ENCODE results near the gene PISD.
"Not testable (repeated sequence)": the region's sequence is repeated elsewhere in the genome, so short reads cannot be mapped to it uniquely, and the experiment has no call there.

Gene PISD

DNA sequence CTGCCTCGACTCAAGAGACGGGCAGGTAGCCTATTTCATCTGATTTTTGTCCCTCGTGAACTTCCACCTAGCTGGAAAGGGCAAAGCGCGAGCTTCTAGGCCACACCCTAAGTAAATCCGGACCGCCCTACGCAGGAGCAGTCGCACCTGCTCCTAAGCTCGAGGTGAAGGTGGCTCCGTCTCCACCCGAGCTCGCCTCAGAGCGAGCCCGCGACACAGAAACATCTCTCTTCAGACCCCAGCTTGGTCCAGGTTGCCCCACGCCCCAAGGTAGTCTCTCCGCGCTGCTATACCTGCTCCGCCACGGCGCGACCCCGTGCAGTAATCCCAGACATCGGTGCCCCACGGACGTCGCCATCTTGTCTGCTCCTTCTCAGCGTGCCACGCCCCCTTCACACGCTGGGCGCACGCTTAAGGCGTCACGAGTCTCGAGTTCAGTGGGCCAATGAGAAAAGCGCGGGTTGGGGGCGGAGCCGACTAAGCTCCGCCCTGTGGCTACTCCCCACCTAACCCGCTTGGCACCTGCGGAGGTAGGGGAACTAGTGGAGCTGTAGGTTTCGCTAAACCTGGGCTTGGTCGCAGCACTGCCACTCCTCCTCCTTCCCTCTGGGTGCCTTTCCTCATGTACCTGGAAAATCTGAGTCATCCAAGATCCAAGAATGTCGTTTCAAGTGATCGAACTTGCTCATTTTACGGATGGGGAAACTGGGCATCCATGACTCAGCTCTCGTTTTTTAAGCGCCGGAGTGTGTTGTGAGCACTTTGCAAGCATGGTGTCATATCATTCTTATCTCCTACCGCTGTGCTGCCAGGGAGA lies at the start of gene PISD:
TSS of gene PISD (minus strand) at position 365 of the 817 bp plus-strand sequence. CDS start at position 358, 7 bp downstream.
- DNase-seq = peak; percentile 95

DNA sequence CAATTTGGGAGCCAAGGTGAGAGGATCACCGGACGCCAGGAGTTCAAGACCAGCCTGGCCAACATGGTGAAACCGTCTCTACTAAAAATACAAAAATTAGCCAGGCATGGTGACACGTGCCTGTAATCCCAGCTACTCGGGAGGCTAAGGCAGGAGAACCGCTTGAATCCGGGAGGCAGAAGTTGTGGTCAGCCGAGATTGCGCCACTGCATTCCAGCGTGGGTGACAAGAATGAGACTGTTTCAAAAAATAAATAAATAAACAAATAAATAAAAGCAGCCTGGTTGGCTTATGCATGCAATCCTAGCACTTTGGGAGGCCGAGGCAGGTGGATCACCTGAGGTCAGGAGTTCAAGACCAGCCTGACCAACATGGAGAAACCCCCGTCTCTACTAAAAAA lies 49.2 kb upstream of the PISD start:
- not testable (repeated sequence) for DNase-seq

DNA sequence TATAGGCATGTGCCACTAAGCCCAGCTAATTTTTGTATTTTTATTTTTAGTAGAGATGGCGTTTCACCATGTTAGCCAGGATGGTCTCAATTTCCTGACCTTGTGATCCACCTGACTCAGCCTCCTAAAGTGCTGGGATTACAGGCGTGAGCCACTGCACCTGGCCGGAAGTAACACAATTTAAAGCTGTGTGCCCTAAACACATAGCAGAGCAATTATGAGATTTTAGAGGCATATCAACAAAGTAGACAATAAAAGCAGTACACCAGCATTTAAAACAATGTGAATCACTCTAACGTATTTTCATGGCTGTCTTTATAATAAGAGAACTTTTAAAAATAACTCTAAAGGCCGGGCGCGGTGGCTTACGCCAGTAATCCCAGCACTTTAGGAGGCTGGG lies 45.5 kb upstream of the PISD start:
- DNase-seq = no peak

DNA sequence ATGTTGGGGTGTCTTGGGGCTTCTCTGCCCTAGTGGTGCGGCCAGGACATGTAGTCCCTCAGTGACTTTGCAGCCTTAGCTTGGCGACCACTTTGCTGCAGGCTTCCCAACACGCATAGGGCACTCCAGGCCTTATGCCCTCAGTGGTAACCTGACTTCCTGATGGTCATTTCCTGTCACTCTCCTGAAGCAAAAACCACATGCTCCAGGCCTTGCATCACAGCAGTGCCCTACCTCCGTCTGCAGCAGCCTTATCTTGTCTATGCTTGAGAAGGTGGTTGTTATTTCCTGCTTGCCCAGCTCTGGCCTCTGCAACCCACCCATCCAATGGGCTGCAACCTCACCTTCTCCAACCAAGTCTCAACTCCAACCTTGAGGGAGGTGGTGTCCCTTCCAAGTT lies 33.4 kb upstream of the PISD start:
- no peak for DNase-seq

DNA sequence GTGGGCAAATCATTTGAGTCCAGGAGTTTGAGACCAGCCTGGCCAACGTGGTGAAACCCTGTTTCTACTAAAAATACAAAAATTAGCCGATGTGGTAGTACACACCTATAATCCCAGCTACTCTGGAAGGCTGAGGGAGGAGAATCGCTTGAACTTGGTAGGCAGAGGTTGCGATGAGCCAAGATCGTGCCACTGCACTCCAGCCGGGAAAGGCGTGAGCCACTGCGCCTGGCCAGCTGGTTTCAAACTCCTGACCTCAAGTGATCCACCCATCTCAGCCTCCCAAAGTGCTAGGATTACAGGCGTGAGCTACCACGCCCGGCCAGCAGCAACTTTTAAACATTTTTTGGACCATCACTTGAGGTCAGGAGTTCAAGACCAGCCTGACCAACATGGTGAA lies 32.0 kb upstream of the PISD start:
- DNase-seq = not testable (repeated sequence)

DNA sequence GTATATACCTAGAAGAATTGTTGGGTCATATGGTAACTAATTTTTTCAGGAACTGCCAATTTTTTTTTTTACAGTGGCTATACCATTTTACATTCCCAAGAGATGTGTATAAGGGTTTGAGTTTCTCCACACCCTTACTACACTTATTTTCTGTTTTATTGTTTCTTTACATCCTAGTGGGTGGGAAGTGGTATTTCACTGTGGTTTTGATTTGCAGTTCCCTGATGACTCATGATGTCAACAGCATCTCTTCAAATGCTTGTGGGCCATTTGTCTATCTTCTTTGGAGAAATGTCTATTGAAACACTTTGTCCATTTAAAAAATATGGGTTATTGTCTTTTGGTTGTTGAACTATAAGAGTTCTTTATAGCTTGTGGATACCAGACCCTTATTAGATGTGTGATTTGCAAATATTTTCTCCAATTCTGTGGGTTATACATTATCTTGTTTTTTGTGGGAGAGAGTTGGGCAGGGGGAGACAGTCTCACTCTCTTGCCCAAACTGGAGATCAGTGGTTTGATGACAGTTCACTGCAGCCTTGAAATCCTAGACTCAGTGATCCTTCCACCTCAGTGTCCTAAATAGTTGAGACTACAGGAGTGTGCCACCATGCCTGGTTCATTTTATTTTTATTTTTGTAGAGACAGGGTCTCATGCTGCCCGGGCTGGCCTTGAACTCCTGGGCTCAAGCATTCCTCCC lies 30.3 kb upstream of the PISD start:
- DNase-seq = no peak

DNA sequence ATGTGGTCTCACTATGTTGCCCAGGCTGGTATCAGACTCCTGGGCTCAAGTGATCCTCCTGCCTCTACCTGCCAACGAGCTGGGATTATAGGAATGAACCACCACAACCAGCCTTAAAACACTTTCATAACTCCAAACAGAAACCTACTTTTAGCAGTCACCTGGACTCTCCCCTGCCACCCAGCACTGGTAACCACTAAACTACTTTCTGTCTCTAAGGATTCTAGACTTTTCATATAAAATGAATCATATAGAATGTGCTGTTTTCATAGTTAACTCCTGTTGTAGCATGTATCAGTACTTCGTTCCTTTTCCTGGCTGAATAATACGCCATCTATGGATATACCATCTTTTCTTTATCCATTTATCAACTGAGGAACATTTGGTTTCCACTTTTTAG lies 29.4 kb upstream of the PISD start:
- DNase-seq = no peak

DNA sequence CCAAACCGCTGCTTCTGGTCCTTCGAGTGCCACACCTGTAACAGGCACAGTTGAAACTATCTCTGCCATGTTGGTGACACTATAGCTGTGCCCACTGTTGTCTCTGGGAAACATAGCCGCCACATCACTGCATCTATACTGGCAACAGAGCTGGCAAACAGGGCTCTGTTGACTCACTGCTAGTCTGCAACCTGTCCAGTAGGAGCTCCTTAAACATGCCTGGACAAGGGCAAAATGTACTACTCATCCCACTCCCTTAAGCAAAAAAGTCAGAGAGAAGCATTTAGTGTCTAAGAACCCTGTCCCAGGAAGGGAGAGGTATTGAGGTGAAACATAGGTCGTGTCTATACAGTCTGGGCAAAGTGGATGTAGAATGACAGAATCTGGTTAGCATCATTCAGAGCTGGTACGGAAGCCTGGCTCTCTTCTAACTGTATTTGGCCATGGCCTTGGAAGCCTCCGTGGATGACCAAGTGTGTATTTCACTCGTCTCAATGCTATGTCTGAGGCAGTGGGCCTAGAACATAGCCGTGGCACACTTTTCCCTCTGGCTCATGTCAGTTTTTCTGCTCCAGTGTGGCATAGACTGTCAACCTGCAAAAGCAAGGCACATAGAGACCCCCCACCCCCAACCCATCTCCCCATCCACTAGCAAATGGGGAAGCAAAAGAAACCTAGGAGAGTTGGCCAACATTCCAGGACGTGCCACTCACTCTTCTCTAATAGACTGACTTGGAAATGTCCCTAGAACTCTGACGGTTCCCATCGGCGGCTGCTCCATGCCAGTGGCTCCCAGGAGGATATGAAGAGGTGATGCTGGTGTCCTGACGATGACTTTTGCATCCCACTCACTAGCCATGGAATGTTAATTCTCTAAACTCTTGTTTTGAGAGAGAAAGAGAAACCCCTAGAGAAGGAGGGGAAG lies 21.4 kb upstream of the PISD start:
- DNase-seq = no peak

DNA sequence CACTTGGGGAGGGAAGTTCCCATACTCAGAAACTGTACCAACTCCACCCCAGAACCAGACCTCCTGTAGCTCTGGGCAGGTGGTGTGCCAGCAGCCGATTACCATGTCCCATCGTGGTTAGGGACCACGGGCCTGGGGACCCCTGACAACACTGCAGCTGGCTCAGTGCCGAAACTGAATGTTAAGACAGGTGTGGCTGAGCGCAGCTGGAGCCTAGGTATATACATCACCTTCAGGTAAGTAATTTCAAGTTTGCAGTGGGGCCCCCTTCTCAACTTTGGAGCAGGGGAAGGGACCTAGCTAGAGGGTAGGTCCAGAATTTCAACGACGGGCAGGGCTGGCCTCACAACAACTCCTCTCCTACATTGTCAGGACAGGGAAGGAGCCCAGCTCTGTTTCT lies 20.7 kb upstream of the PISD start:
- DNase-seq = no peak

DNA sequence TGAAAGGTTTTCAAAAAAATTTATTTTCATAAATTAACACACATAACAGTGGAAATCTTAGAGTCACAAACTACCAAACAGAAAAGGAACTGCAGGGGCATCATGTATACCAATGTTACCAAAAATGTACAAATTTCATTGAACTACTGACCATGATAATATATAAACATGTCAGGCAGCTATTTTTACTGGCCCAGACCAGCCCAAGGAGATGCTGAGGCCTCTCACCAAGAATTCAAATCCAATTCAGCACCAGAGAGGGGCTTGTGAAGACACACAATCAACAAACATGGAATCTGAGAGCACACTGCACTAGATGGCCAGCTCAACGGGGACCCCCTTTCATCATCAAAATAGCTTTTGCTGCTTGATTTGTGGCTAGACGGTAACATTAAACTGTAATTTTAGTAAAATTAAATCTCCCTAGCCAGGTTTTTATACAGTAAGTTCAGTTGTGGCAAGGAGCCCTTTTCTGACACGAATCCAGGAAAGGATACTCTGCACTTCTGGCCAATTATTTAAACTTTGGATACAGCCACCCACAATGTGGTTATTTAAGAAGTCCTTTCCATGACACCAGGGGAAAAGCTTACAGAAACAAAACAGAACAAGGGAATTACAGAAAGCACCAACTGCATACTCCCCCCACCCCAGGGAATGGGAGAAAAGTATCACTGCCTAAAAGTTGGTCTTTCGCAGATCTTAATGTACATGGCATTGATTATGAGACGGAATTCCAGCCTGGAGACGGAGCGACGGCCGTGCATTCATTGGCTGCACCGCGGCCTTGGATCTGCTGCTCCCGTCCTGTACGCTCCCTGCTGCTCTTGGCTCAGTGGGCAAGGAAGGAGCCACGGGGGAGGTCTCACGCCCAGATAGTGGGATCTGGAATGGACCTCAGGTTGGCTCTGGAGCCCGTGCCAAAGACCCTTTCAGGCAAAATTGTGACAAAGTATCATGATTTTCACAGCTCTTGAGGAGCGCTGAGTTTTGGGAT lies 19.6 kb upstream of the PISD start:
- DNase-seq = no peak

DNA sequence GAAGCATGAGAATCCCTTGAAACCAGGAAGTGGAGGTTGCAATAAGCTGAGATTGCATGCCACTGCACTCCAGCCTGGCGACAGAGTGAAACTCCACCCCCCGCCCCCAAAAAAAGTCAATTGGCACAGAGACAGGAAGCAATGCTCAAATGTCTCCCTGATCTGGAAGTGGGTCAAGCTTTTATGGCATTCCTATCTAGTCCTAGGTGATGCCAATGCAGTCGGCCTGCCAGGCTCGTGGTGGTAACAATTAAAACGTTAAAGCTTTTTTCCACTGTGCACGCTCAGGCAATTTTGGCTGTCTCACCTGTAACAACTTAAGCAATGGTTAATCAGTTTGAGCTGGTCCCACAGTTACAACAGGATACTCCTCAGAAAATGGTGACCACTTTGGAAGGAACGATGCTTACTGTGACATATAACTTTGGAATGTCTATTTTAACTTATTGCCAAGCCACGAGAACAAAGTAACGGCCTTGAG lies 18.9 kb upstream of the PISD start:
- DNase-seq = no peak

DNA sequence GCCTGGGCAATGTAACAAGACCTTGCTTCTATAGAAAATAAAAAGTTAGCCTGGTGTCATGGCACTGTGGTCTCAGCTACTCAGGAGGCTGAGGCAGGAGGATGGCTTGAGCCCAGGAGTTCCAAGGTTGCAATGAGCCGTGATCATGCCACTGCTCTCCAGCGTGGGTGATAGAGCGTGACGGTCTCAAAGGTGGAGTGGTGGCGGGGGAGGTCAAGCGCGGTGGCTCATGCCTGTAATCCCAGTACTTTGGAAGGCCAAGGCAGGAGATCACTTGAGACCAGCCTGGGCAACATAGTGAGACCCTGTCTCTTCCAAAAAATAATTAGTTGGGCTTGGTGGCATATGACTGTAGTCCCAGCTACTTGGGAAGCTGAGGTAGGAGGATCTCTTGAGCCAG lies 16.7 kb upstream of the PISD start:
- no peak for DNase-seq

DNA sequence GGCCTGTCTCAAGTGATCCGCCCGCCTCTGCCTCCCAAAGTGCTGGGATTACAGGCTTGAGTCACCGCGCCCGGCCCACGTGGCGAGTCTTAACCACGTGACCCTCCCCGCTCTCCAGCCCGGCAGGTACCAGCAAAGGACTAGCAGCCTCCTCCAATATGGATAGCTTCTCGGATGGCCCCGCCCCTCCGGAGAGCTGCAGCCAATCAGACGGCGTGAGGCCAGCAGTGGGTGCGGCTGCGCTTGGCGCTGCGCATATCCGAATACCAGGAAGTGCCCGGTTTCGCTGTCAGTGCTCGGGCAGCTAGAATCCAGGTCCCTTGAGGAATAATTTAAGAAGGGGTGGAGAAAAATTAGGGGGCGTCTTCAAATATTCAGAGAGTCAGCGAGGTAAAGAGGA lies 14.7 kb upstream of the PISD start:
- DNase-seq = peak; percentile 93

DNA sequence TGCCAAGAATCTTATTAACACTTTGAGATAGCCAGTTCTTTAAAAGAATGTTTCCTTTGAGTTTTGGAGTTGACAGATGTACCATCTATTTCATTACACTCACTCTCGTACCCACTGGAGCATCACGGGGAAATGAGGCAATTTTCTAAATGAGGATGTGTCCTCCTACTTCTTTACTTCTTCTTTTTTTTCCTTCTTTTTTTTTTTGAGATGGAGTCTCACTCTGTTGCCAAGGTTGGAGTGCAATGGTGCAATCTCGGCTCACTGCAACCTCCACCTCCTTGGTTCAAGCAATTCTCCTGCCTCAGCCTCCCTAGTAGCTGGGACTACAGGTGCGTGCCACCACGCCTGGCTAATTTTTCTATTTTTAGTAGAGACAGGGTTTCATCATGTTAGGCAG lies 12.2 kb upstream of the PISD start:
- DNase-seq = not testable (repeated sequence)

DNA sequence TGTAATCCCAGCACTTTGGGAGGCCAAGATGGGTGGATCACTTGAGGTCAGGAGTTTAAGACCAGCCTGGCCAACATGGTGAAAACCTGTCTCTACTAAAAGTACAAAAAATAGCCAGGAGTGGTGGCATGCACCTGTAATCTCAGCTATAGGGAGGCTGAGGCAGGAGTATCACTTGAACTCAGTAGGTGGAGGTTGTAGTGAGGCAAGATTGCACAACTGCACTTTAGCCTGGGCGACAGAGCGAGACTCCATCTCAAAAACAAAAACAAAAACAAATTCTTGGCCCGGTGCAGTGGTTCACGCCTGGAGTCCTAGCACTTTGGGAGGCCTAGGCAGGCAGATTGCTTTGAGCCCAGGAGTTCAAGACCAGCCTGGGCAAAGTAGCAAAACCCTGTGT lies 6.8 kb upstream of the PISD start:
- DNase-seq = not testable (repeated sequence)

DNA sequence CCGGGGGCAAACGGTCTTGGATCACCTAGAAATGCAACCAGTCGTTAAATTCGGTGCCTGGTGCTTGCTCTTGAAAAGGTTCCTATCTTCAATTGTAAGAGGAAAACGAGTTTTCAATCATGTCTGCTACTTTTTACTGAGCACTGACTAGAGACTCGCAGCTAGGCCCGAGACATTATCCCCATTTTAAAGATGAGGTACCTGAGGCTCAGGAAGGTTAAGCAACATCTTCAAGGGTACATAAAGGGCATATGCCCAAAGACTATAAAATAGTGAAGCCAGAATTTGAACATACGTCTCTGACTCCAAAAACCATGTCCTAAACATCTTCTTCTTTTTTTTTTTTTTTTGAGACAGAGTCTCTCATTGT lies 638 bp upstream of the PISD start:
- no peak for DNase-seq

DNA sequence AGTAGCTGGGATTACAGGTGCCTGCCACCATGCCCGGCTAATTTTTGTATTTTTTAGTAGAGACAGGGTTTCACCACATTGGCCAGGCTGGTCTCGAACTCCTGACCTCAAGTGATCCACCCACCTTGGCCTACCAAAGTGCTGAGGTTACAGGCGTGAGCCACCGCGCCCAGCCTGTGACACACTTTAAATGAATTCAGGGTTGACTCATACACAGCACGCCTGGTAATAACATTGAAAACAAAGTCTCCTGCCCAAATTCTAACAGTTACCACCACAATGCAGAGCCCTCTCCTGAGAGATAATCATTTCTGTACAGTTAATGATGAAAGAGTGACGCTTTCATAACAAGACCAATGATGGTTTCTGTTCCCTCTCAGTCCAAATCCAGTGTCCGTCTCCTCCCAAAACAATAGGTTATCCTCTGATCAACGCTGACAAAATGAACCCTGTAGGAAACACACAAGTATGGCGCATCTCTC lies 1.1 kb downstream of the PISD start:
- DNase-seq = not testable (repeated sequence)

DNA sequence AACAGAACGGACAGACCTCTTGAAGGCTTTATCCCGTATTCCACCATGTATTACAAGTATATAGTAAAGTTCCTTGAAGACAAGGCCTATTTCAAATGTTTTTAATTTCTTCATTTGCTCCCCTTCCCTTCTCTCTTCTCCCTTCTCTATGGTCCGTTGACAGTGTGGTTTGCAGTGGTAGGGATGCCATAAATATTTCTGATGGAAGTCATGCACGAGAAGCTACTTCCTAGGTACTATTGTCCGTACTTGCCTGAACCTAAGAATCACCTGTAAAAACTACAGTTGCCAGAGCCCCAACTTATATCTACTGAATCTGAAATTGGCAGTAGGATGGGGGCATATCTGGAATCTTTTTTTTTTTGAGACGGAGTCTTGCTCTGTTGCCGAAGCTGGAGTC lies 2.8 kb downstream of the PISD start:
- DNase-seq = no peak

DNA sequence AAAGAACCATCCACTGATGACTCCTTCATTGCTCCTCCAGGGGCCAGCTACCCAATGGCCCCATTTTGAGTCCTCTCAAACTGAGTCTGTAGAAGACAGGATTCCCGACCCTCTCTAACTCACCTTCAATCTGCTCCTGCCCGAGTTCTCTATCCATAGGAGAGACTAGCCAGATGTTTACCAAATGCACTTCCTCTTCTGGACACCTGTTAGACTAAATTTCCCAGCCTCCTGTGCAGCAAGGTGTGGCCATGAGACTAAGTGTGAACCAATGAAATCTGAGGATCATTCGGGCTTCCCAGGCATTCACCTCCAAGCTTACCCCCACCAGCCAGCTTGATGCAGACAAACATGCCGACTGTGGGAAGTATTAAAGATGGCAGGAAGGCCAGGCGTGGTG lies 7.6 kb downstream of the PISD start:
- DNase-seq = no peak

DNA sequence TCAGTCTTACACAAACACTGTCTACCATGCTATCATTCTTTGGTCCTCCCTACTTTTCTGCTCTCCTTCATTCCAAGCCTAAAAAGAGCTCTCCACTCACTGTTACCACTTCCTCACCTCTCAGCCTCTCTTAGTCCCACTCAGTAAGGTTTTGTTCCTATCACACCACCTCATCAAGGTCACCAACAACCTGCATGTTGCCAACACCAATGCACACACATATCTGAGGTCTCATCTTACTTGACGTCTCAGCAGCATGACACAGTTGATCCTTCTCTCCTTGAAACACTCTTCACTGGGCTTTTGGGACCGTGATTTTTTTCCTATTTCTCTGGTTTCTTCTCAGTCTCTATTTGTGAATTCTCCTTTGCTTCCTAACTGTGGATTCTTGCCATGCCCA lies 8.1 kb downstream of the PISD start:
- DNase-seq = peak; percentile 26

DNA sequence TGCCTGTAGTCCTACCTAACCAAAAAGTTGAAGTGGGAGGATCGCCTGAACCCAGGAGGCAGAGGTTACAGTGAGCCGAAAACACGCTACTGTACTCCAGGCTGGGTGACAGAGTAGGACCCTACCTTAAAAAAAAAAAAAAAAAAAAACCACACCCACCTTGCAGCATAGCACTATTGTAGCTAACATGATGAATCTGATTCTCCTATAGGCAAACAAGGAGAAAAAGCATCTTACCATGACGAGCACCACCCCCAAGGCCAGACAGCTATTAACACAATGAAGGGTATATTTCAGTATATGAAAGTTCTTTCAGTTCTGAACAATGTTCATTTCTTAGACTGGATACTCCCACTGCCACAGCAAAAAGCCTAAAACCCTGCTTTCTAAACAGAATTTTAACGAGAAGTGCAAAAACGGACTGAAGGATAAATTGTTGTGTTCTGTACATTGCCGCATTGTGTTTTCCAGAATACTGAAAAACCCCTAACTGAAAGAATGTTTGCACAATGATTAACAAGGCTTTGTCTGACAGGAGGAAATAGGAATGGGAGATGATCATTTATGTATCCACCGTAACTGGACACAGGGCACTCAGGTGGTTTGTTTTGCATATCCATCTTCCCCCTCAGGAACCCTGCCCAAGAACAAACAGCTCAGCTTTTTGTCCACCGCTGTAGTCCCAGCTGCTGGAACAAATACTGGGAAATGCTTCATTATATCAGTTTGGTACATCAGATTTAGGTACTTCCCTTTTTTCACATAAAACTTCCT lies 8.9 kb downstream of the PISD start:
- DNase-seq = peak; percentile 74

Measured in NCI-H2029 (cell line).